Measurements from ENCODE around the gene SAMSN1.

DNA sequence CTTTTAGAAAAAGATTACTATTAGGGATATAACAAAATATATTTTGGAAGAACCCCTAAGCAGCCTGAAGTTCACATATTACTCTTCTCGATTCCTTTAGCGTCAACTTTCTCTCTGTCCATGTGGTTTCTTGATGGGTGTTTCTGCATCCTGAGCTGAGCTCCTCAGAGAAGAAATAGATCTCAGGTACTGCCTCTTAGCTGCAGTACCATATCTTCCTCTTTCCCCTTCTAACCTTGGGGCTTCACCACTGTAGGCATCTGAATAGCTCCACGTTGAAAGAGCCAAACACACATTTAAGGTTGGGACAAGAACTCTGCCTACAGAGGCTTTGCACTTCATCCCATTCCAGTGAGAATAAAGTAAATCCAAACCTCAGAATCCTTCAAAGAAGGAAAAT lies 59.2 kb downstream of the SAMSN1 start:
- TF ChIP-seq, protein P1, sequence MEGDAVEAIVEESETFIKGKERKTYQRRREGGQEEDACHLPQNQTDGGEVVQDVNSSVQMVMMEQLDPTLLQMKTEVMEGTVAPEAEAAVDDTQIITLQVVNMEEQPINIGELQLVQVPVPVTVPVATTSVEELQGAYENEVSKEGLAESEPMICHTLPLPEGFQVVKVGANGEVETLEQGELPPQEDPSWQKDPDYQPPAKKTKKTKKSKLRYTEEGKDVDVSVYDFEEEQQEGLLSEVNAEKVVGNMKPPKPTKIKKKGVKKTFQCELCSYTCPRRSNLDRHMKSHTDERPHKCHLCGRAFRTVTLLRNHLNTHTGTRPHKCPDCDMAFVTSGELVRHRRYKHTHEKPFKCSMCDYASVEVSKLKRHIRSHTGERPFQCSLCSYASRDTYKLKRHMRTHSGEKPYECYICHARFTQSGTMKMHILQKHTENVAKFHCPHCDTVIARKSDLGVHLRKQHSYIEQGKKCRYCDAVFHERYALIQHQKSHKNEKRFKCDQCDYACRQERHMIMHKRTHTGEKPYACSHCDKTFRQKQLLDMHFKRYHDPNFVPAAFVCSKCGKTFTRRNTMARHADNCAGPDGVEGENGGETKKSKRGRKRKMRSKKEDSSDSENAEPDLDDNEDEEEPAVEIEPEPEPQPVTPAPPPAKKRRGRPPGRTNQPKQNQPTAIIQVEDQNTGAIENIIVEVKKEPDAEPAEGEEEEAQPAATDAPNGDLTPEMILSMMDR (IDR thresholded peaks at IDR 0.05): no peak
- TF ChIP-seq POLR2A (IDR thresholded peaks at IDR 0.05): no peak

All from uterus (tissue), 2 donors.